ENCODE data around the gene CXXC4.

- no peak for TF ChIP-seq POLR2A (IDR thresholded peaks at IDR 0.05)
- TF ChIP-seq, protein P1, sequence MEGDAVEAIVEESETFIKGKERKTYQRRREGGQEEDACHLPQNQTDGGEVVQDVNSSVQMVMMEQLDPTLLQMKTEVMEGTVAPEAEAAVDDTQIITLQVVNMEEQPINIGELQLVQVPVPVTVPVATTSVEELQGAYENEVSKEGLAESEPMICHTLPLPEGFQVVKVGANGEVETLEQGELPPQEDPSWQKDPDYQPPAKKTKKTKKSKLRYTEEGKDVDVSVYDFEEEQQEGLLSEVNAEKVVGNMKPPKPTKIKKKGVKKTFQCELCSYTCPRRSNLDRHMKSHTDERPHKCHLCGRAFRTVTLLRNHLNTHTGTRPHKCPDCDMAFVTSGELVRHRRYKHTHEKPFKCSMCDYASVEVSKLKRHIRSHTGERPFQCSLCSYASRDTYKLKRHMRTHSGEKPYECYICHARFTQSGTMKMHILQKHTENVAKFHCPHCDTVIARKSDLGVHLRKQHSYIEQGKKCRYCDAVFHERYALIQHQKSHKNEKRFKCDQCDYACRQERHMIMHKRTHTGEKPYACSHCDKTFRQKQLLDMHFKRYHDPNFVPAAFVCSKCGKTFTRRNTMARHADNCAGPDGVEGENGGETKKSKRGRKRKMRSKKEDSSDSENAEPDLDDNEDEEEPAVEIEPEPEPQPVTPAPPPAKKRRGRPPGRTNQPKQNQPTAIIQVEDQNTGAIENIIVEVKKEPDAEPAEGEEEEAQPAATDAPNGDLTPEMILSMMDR (IDR thresholded peaks at IDR 0.05) = no peak
- TF ChIP-seq POLR2AphosphoS5 (IDR thresholded peaks at IDR 0.05) = no peak
These were observed 13.5 kb upstream of the CXXC4 start for GRCh38 chr4:104508224-104508623.
